HG02610 (cell line): ENCODE measurements around the gene USP4.
"Not testable (repeated sequence)": the region's sequence is repeated elsewhere in the genome, so short reads cannot be mapped to it uniquely, and the experiment has no call there.

ENCODE experiments used
- ATAC-seq: cut with Tn5 transposase; IDR thresholded peaks from one replicate; pipeline ENCODE4 v1.9.1; 2021; ENCODE audit warnings: mild to moderate bottlenecking, moderate library complexity; ENCODE audit not compliant: unreplicated experiment

The USP4 gene

GRCh38 chr3:49255112-49255511 is 84.7 kb downstream of the USP4 start:
- ATAC-seq = no peak

DNA sequence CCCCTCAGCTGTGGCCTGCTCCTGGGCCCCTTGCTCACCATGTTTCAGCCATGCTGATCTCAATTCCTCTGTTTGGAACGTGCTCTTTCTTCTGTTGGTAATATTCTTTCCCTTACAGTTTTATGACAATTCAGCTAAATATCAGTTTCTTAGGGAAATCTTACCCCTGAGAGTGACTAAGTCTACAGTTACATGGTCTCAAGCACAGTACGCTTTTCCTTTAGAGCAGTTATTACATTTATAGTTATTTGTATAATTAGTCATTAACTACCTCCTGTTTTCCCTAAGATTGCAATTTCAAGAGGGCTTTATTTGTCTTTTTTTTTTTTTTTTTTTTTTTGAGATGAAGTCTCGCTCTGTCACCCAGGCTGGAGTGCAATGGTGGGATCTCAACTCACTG is 86.3 kb downstream of the USP4 start:
- no peak for ATAC-seq

- no peak for ATAC-seq
Measured at GRCh38 chr3:49248840-49249227, 91.0 kb downstream of the USP4 start.

DNA sequence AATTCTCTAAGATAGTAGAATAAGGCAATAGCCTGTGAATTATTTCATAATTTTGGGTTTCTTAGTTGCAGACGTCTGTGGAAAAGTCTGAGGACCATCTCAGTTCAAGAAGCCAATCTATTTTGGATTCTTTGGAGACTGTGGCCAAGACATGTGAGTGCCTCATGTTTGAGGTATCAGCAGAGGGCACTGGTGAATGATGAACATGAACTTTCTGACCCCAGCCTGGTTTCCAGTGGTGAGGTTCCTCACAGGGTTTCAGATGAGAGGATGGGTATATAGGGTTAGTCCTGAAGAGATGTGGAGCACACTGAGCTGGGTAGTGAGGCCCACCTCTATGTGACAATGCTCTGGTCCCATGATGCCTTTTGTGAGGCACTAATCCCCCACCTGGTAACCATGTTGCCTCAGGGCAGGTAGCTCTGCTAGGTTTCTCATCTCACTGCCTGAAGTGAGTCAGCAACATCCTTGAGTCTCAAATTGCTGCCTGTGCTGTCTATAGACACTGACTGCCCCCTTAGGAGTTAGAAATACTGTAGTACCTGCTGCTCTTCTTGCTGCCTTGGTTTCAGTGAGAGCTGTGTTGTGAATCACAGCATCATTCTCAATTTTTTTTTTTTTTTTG is 95.2 kb downstream of the USP4 start:
- no peak for ATAC-seq

- not testable (repeated sequence) for ATAC-seq
Measured at GRCh38 chr3:49240091-49240490, 99.8 kb downstream of the USP4 start.

GRCh38 chr3:49238274-49239127 is 101.4 kb downstream of the USP4 start:
- ATAC-seq = no peak

DNA sequence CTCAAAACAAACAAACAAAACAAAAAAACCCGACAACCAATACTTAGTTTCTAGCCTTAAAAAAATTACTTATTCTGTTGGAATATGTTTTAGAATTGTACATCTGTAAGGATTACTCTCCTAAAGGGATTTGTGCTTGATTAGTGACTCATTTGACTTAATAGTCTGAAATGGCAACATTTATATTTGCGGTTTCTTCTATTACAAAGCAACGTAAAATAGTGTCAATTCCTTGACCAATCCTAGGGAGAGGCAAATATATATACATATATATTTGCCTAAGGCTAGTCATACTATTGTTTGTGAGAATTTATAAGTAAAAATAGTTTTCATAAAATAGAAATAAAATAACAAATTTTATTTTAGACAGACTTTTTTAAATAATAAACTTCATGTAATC is 102.5 kb downstream of the USP4 start:
- ATAC-seq = no peak

DNA sequence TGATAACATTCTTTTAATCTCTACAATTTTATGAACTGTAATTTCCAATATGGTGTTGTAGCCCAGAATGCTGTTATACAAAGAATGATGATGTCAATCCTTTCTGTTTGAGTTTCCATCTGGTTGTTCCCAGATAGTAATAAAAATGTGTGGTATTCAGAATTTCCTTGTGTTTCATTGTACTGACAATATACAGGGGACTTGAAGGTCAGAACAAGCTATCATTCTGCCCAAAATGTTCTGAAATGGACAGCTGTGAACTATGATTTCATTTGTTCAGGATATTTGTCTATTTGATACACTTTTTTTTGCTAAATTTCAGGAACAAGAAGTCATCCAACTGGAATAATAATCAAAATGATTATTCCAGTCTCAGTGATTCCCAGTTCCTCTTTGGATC is 103.6 kb downstream of the USP4 start:
- no peak for ATAC-seq

GRCh38 chr3:49228817-49229216 is 111.0 kb downstream of the USP4 start:
- not testable (repeated sequence) for ATAC-seq
